ENCODE results near the gene KIZ.

Gene KIZ

DNA sequence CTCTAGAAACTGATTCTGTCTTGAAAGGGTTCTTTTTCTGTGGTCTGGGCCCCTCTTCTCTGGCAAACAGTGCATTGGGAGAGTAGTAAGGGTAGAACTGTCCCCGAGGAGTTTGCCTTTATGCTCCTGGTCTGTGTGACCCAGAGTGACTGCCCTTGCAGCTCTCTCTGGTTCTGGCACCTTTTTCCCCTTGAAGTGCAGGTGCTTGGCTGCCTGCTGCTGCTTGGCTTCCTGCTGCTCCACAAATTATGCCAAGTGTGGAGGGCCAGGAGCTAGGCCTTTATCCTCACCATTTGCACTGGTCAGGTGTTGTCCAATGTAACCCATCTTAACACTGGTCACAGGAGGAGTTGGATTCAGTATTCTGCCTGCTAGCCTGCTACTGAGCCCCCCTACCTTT is 11.2 kb downstream of the KIZ start:
- H3K4me3 ChIP-seq (ENCODE audit: low read depth, low read length), result no peak overlapping the region
- TF ChIP-seq, protein P1, sequence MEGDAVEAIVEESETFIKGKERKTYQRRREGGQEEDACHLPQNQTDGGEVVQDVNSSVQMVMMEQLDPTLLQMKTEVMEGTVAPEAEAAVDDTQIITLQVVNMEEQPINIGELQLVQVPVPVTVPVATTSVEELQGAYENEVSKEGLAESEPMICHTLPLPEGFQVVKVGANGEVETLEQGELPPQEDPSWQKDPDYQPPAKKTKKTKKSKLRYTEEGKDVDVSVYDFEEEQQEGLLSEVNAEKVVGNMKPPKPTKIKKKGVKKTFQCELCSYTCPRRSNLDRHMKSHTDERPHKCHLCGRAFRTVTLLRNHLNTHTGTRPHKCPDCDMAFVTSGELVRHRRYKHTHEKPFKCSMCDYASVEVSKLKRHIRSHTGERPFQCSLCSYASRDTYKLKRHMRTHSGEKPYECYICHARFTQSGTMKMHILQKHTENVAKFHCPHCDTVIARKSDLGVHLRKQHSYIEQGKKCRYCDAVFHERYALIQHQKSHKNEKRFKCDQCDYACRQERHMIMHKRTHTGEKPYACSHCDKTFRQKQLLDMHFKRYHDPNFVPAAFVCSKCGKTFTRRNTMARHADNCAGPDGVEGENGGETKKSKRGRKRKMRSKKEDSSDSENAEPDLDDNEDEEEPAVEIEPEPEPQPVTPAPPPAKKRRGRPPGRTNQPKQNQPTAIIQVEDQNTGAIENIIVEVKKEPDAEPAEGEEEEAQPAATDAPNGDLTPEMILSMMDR (IDR thresholded peaks at IDR 0.05; ENCODE audit: borderline replicate concordance, insufficient read depth, low read depth, low read length), result no peak

DNA sequence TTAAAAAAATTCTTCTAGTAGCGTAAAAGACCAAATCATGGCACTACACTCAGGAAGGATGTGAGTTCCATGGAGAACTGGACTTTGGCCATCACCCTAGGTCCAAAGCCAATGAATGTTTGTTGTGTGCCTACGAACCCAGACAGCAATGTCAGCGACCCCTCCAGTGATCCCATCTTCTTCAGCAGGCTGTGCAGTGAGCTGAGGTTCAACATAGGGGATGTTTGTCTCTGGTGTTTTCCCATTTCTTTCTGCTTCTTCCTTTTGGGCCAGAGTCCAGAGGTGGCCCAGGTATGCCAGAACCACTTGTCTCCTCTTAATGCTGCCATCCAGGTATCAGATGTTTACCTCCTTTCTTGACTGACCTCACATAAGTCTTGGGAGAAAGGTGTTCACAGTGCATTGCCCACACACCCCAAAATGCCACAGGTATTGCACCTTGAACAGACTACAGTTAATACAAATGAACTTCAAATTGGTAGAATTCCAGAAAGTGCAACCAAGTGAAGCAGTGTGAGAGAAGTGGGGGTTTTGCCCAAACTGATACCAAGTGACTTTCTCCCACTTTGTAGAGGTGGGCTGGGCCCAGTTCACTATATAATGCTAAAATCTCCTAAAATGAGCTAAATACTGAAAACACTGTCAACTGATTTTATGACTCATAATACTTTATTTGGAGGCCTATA is 14.1 kb downstream of the KIZ start:
- H3K4me3 ChIP-seq (ENCODE audit: low read depth, low read length), result no peak overlapping the region
- TF ChIP-seq, protein P1 (IDR thresholded peaks at IDR 0.05; ENCODE audit: borderline replicate concordance, insufficient read depth, low read depth, low read length), result no peak

DNA sequence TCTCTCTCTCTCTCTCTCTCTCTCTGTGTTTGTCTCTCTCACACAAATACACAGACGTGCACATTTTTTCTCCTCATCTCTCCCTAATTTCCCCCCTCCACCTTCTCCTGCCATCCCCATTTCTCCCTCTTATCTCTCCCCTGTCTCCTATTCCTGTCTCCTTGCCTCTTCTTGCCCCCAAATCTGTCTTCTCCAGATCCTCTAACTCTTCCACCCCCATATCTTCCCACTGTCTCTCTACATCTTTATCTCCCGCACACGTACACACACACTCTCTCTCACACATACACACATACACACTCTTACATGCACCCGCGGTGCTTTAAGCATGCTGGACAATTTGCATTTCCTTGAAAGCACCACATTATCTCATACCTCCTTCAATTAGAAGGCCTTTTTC is 15.9 kb downstream of the KIZ start:
- TF ChIP-seq, protein P1 (IDR thresholded peaks at IDR 0.05; ENCODE audit: borderline replicate concordance, insufficient read depth, low read depth, low read length), result no peak

DNA sequence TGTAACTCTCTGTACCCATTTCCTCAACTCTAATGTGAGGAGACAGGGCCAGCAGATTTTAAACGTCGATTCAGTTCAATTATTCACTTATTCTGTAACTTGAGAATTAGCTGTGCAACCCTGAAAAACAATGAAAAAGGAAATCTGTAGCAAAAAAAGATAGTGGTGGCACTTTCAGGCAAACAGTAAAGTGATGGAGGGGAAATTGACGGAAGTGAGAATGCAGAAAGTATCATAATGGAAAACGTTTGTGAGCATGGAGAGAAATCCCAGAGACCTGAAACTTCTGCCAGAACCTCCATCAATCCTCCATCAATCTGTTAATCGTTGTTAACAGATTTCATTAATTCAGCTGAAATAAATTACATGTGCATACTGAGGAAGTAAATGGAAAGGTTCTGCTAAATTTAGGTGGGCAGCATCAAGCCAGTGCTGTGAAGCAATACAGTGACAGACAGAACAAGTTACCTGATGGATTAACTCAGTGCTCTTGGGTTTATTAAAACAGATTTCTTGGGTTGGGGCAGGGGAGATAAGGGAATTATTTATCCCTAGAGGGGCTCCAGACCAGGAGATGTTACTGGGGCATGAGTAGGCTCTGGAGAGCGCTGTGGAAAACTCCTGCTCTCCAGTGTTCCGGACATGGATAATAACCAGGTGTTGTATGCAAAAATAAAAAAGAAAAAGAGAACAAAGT is 17.5 kb downstream of the KIZ start:
- TF ChIP-seq, protein P1 (IDR thresholded peaks at IDR 0.05; ENCODE audit: borderline replicate concordance, insufficient read depth, low read depth, low read length), result no peak
- H3K4me3 ChIP-seq (ENCODE audit: low read depth, low read length), result no peak overlapping the region

More for the DNA sequence above, 15.9 kb downstream of the KIZ start:
- H3K4me3 ChIP-seq (ENCODE audit: low read depth, low read length), result no peak overlapping the region

DNA sequence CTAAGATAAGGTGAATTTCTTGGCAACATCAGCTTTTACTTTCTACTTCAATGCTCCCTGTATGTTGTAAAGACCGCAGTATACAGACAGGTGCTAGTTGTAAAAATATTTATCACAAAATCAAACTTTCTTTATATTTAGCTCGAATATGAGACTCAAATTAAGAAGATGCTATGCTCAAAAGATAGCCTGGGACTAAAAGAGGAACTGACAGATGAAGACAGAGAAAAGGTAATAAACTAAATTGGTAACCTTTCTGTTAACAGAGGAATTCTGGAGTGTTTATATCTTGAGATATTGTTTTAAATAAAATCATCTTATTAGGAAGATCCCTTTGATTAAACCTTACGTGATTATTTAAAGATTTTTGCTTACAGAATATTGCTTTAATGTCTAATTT is 19.5 kb downstream of the KIZ start:
- TF ChIP-seq, protein P1 (IDR thresholded peaks at IDR 0.05; ENCODE audit: borderline replicate concordance, insufficient read depth, low read depth, low read length), result no peak
- no peak overlapping the region for H3K4me3 ChIP-seq (ENCODE audit: low read depth, low read length)

DNA sequence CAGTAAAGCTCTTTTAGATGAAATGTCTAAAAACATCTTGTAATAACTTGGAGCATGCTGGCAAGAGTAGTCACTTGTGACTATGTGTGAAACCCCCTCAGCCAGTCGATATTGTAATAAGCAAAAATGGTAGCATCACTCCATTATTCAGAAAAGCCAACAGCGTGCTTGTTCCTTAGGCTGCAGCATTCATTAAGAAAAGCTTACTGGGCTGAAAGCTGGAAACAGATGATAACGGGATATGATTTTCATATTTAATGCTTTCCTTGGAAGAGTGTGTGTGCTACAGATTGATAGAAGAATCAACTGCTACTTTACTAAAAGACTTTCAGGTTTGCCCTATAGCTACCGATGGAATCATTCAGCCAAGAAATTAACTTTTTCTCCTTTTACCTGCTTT is 20.3 kb downstream of the KIZ start:
- H3K4me3 ChIP-seq (ENCODE audit: low read depth, low read length), result no peak overlapping the region
- TF ChIP-seq, protein P1 (IDR thresholded peaks at IDR 0.05; ENCODE audit: borderline replicate concordance, insufficient read depth, low read depth, low read length), result no peak

DNA sequence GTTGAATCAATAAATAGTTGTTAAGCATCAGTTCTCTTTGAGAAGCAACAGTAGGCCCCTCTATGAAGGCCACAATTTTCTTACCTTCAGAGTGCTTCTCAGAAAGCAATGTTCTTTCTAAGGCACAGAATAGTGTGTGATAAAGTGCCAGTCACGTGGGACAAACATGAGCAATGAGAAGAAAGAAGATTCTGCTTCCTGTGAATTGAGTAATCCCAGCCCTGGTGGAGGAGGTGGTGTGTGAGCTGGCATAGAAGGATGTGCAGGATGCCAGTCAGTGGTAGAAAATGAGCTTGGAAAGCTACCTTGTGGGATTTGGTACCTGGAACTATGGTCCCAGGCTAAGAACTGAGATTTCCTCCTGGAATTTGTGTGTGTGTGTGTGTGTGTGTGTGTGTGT is 21.7 kb downstream of the KIZ start:
- no peak overlapping the region for H3K4me3 ChIP-seq (ENCODE audit: low read depth, low read length)
- TF ChIP-seq, protein P1 (IDR thresholded peaks at IDR 0.05; ENCODE audit: borderline replicate concordance, insufficient read depth, low read depth, low read length), result no peak

All from GM12875 (cell line).